ENCODE results near the gene CSF3R.

Gene CSF3R

GRCh38 chr1:36476945-36477344 lies 5.8 kb downstream of the CSF3R start:
- Histone ChIP-seq H3K36me3 (ENCODE audit: control insufficient read depth, insufficient read depth, low read length) (no peaks in the 10 kb centered on the region), H3K4me3 (ENCODE audit: low read depth, low read length) (no peak overlapping the region), H3K4me1 (ENCODE audit: control insufficient read depth, insufficient read depth, low read length) (no peaks in the 10 kb centered on the region), H3K27me3 (ENCODE audit: control insufficient read depth, insufficient read depth, low read length) (peaks cover 4% of the 10 kb centered on the region), H3K9me3 (ENCODE audit: control insufficient read depth, insufficient read depth, low read length) (no peaks in the 10 kb centered on the region), H3K9ac (ENCODE audit: low read depth, low read length) (no peak overlapping the region)

GRCh38 chr1:36475910-36476604 lies 6.7 kb downstream of the CSF3R start:
- Histone ChIP-seq H3K36me3 (ENCODE audit: control insufficient read depth, insufficient read depth, low read length) (no peaks in the 10 kb centered on the region), H3K9ac (ENCODE audit: low read depth, low read length) (no peak overlapping the region), H3K4me3 (ENCODE audit: low read depth, low read length) (no peak overlapping the region), H3K27me3 (ENCODE audit: control insufficient read depth, insufficient read depth, low read length) (peaks cover 4% of the 10 kb centered on the region), H3K4me1 (ENCODE audit: control insufficient read depth, insufficient read depth, low read length) (no peaks in the 10 kb centered on the region), H3K9me3 (ENCODE audit: control insufficient read depth, insufficient read depth, low read length) (no peaks in the 10 kb centered on the region)

- no peak overlapping the region for H3K9ac ChIP-seq (ENCODE audit: low read depth, low read length)
Measured at GRCh38 chr1:36475341-36475740, 7.4 kb downstream of the CSF3R start.

GRCh38 chr1:36472656-36473055 lies 10.1 kb downstream of the CSF3R start:
- Histone ChIP-seq H3K36me3 (ENCODE audit: control insufficient read depth, insufficient read depth, low read length) (no peaks in the 10 kb centered on the region), H3K4me3 (ENCODE audit: low read depth, low read length) (no peak overlapping the region), H3K27me3 (ENCODE audit: control insufficient read depth, insufficient read depth, low read length) (peaks cover 16% of the 10 kb centered on the region), H3K9ac (ENCODE audit: low read depth, low read length) (no peak overlapping the region), H3K4me1 (ENCODE audit: control insufficient read depth, insufficient read depth, low read length) (no peaks in the 10 kb centered on the region), H3K9me3 (ENCODE audit: control insufficient read depth, insufficient read depth, low read length) (no peaks in the 10 kb centered on the region)

More at GRCh38 chr1:36475341-36475740, 7.4 kb downstream of the CSF3R start:
- H3K9me3 ChIP-seq (ENCODE audit: control insufficient read depth, insufficient read depth, low read length), result no peaks in the 10 kb centered on the region
- H3K36me3 ChIP-seq (ENCODE audit: control insufficient read depth, insufficient read depth, low read length), result no peaks in the 10 kb centered on the region
- no peaks in the 10 kb centered on the region for H3K4me1 ChIP-seq (ENCODE audit: control insufficient read depth, insufficient read depth, low read length)
- no peak overlapping the region for H3K4me3 ChIP-seq (ENCODE audit: low read depth, low read length)
- H3K27me3 ChIP-seq (ENCODE audit: control insufficient read depth, insufficient read depth, low read length), result peaks cover 4% of the 10 kb centered on the region

GRCh38 chr1:36471830-36472641 lies 10.7 kb downstream of the CSF3R start:
- H3K9ac ChIP-seq (ENCODE audit: low read depth, low read length), result no peak overlapping the region
- no peaks in the 10 kb centered on the region for H3K9me3 ChIP-seq (ENCODE audit: control insufficient read depth, insufficient read depth, low read length)
- H3K4me1 ChIP-seq (ENCODE audit: control insufficient read depth, insufficient read depth, low read length), result no peaks in the 10 kb centered on the region
- no peaks in the 10 kb centered on the region for H3K36me3 ChIP-seq (ENCODE audit: control insufficient read depth, insufficient read depth, low read length)
- no peak overlapping the region for H3K4me3 ChIP-seq (ENCODE audit: low read depth, low read length)
- peaks cover 22% of the 10 kb centered on the region for H3K27me3 ChIP-seq (ENCODE audit: control insufficient read depth, insufficient read depth, low read length)

GRCh38 chr1:36469163-36469562 lies 13.6 kb downstream of the CSF3R start:
- peaks cover 43% of the 10 kb centered on the region for H3K27me3 ChIP-seq (ENCODE audit: control insufficient read depth, insufficient read depth, low read length)
- peaks cover 2% of the 10 kb centered on the region for H3K4me1 ChIP-seq (ENCODE audit: control insufficient read depth, insufficient read depth, low read length)
- H3K36me3 ChIP-seq (ENCODE audit: control insufficient read depth, insufficient read depth, low read length), result no peaks in the 10 kb centered on the region
- no peak overlapping the region for H3K9ac ChIP-seq (ENCODE audit: low read depth, low read length)
- no peak overlapping the region for H3K4me3 ChIP-seq (ENCODE audit: low read depth, low read length)
- H3K9me3 ChIP-seq (ENCODE audit: control insufficient read depth, insufficient read depth, low read length), result no peaks in the 10 kb centered on the region

GRCh38 chr1:36467700-36468455 lies 14.8 kb downstream of the CSF3R start:
- Histone ChIP-seq H3K27me3 (ENCODE audit: control insufficient read depth, insufficient read depth, low read length) (peaks cover 39% of the 10 kb centered on the region), H3K4me3 (ENCODE audit: low read depth, low read length) (no peak overlapping the region), H3K36me3 (ENCODE audit: control insufficient read depth, insufficient read depth, low read length) (no peaks in the 10 kb centered on the region), H3K9me3 (ENCODE audit: control insufficient read depth, insufficient read depth, low read length) (no peaks in the 10 kb centered on the region), H3K4me1 (ENCODE audit: control insufficient read depth, insufficient read depth, low read length) (peaks cover 2% of the 10 kb centered on the region), H3K9ac (ENCODE audit: low read depth, low read length) (no peak overlapping the region)

- Histone ChIP-seq H3K27me3 (ENCODE audit: control insufficient read depth, insufficient read depth, low read length) (peaks cover 39% of the 10 kb centered on the region), H3K9me3 (ENCODE audit: control insufficient read depth, insufficient read depth, low read length) (no peaks in the 10 kb centered on the region), H3K36me3 (ENCODE audit: control insufficient read depth, insufficient read depth, low read length) (peaks cover 2% of the 10 kb centered on the region), H3K9ac (ENCODE audit: low read depth, low read length) (no peak overlapping the region), H3K4me1 (ENCODE audit: control insufficient read depth, insufficient read depth, low read length) (peaks cover 2% of the 10 kb centered on the region), H3K4me3 (ENCODE audit: low read depth, low read length) (no peak overlapping the region)
Measured at GRCh38 chr1:36467027-36467410, 15.7 kb downstream of the CSF3R start.

GRCh38 chr1:36466370-36467026 lies 16.2 kb downstream of the CSF3R start:
- no peak overlapping the region for H3K9ac ChIP-seq (ENCODE audit: low read depth, low read length)
- peaks cover 7% of the 10 kb centered on the region for H3K36me3 ChIP-seq (ENCODE audit: control insufficient read depth, insufficient read depth, low read length)
- H3K9me3 ChIP-seq (ENCODE audit: control insufficient read depth, insufficient read depth, low read length), result no peaks in the 10 kb centered on the region
- H3K4me3 ChIP-seq (ENCODE audit: low read depth, low read length), result no peak overlapping the region
- peaks cover 2% of the 10 kb centered on the region for H3K4me1 ChIP-seq (ENCODE audit: control insufficient read depth, insufficient read depth, low read length)
- H3K27me3 ChIP-seq (ENCODE audit: control insufficient read depth, insufficient read depth, low read length), result peaks cover 39% of the 10 kb centered on the region

GRCh38 chr1:36465731-36466369 lies 16.9 kb downstream of the CSF3R start:
- no peak overlapping the region for H3K9ac ChIP-seq (ENCODE audit: low read depth, low read length)
- no peaks in the 10 kb centered on the region for H3K9me3 ChIP-seq (ENCODE audit: control insufficient read depth, insufficient read depth, low read length)
- H3K27me3 ChIP-seq (ENCODE audit: control insufficient read depth, insufficient read depth, low read length), result peaks cover 39% of the 10 kb centered on the region
- H3K4me3 ChIP-seq (ENCODE audit: low read depth, low read length), result no peak overlapping the region
- H3K4me1 ChIP-seq (ENCODE audit: control insufficient read depth, insufficient read depth, low read length), result peaks cover 2% of the 10 kb centered on the region
- peaks cover 13% of the 10 kb centered on the region for H3K36me3 ChIP-seq (ENCODE audit: control insufficient read depth, insufficient read depth, low read length)

Data from iPS-15b (cell line).